Measurements from ENCODE around the gene WNT9B. TPM values are rescaled to one million over a fixed set of nuclear protein-coding genes. Genes with fewer than 3 reads are reported as not detected.
A peak's percentile ranks its signal among the peaks of the same experiment; 100 is the strongest.

Gene WNT9B
- total and polyA plus RNA-seq, 9 donors, result 0.04 to 0.52 (median 0.11) TPM; not detected in 5

DNA sequence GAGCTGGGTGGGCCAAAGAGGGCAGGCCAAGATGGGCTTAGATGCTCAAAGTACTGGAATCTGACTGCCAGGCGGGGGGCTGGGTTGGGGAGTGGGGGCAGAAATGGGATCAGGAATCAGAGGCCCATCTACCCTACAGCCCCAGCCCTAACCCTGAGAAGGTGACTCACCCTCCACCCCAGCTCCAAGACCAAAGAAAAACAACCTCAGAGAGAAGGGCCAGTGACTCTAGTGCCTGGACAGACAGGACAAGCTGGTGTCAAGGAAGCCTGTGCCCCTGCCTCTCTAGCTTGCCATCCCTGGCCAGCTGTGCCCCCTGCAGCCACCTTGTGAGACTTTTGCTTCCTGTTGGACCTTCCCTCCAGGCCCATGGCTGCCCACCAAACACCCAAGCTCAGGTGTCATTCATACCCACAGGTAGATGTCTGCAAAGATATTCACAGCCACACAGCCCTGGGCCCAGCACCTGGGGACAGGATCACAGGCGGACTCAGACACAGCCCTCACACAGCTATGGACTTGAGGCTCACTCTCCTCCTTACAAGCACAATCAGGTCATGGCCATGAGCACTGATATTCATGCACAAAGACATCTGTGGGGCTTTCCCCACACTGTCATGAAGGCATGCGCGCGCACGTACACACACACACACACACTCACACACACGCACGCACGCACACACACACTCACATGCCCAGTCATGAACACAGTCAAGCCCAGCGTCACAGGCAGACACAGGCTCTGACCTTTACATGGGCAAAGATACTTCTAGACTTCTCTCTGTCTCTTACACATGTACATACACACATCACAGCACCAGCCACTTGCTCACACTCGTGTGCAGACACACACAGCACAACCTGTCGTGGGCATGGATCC lies 35.7 kb upstream of the WNT9B start:
- no peaks in the 10 kb centered on the region for H3K36me3 ChIP-seq (ENCODE audit: control insufficient read depth, insufficient read depth, low read length)
- peaks cover 93% of the 10 kb centered on the region for H3K27me3 ChIP-seq (ENCODE audit: control insufficient read depth, insufficient read depth, low read length)
- no peaks in the 10 kb centered on the region for H3K9me3 ChIP-seq (replicated peaks; ENCODE audit: control insufficient read depth, low read depth, low read length)
- H3K4me3 ChIP-seq (ENCODE audit: low read length), result no peak overlapping the region
- H3K27ac ChIP-seq (ENCODE audit: low read length), result no peak overlapping the region
- H3K4me1 ChIP-seq (ENCODE audit: control insufficient read depth, insufficient read depth, low read length), result peaks cover 18% of the 10 kb centered on the region
- no peak for DNase-seq
- 72% methylated on average over 12 of the region's 12 CpGs for WGBS (ENCODE audit: insufficient coverage)

DNA sequence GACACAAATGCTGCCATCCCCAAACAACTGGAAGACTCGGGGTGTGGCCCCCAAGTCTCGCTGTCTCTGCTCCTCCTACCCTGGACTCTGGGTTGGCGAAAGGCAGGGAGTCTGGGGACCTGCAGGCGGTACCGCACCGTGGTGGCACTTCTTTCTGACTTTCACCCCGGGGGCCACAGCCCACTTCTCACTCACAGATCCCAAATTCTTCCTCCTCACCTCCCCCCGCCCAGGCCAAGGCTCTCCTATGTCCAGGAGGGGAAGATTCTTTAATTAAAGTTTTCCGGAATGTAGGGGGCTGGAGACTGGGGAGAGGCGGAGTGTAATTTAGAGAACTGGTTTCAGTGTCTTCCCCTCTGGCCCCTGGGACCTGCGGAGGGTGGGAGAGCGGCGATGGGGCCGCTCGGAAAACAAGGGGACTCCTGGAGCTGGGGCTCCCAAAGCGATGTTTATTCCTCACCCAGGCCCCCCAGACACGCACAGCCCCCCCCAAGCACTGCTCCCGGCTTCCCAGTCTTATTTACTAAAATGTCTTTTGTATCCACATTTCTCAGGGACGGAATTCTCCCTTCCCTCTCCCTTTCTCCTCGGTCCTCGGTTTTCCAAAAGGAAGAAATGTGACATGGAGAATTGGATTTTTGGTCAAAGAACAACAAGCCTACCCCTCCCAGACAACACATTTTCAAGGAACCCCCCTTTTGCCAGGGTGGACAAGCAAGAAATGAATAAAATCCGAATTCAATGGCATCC lies 34.1 kb upstream of the WNT9B start:
- Histone ChIP-seq H3K27ac (ENCODE audit: low read length) (no peak overlapping the region), H3K36me3 (ENCODE audit: control insufficient read depth, insufficient read depth, low read length) (no peaks in the 10 kb centered on the region), H3K4me3 (ENCODE audit: low read length) (no peak overlapping the region), H3K4me1 (ENCODE audit: control insufficient read depth, insufficient read depth, low read length) (peaks cover 18% of the 10 kb centered on the region), H3K27me3 (ENCODE audit: control insufficient read depth, insufficient read depth, low read length) (peaks cover 100% of the 10 kb centered on the region), H3K9me3 (replicated peaks; ENCODE audit: control insufficient read depth, low read depth, low read length) (no peaks in the 10 kb centered on the region)
- 4% methylated on average over 5 of the region's 22 CpGs for WGBS (ENCODE audit: insufficient coverage)
- DNase-seq, result no peak

DNA sequence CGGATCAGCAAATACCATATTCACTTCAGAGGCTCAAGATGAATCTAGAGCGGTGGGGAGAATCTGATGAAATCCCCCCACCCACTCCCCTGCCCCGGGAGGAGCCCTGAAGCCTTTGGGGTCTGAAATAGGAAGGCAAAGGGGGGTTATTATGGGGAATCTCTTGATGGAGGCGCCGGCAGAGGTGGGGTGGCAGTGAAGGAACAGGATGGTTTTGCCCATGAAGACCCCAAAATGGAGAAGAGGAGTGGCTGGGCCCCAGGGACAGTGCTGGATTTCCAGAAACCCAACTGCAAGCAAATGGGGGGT lies 33.5 kb upstream of the WNT9B start:
- Histone ChIP-seq H3K27me3 (ENCODE audit: control insufficient read depth, insufficient read depth, low read length) (peaks cover 100% of the 10 kb centered on the region), H3K36me3 (ENCODE audit: control insufficient read depth, insufficient read depth, low read length) (no peaks in the 10 kb centered on the region), H3K4me1 (ENCODE audit: control insufficient read depth, insufficient read depth, low read length) (peaks cover 18% of the 10 kb centered on the region), H3K9me3 (replicated peaks; ENCODE audit: control insufficient read depth, low read depth, low read length) (no peaks in the 10 kb centered on the region), H3K4me3 (ENCODE audit: low read length) (no peak overlapping the region), H3K27ac (ENCODE audit: low read length) (no peak overlapping the region)
- DNase-seq, result no peak
- WGBS (ENCODE audit: insufficient coverage), result 11% methylated on average over 2 of the region's 5 CpGs

DNA sequence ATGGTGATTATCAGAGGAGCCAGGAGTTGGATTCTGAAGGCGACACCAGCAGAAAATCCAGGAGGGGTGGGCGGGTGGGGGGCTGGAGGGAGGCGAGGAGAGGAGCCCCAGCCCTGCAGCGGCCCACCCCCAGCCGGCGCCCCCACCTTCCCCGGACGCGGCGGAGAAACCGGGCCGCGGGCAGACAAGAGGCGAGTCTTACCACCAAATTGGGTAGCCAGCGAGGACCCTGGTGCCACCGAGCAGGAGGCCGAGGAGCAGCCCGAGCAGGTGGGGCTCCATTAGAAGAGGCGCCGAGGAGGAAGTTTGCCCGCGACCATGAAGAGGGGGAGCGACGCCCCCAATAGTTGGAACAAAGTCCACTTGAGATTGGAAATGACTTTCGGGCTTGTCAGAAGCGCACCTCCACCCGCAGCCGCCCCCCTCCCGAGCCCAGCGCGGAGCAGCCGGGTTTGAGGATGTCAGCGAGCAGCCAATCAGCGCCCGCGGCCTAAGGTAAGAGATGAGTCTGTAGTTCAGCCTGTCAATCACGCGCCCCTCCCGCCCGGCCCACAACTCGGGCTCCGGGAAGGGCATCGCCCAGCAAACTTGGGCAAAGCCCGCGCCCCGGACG lies 33.0 kb upstream of the WNT9B start, which contains the start of gene WNT3:
TSS of gene WNT3 (minus strand) at position 377 of the 613 bp plus-strand sequence. CDS start at position 282, 95 bp downstream.
- H3K4me3 ChIP-seq (ENCODE audit: low read length), result no peak within 1 kb of the TSS
- peaks cover 98% of the 10 kb centered on the region for H3K27me3 ChIP-seq (ENCODE audit: control insufficient read depth, insufficient read depth, low read length)
- H3K4me1 ChIP-seq (ENCODE audit: control insufficient read depth, insufficient read depth, low read length), result peaks cover 18% of the 10 kb centered on the region
- under 1% methylated on average over 41 of the region's 47 CpGs for WGBS (ENCODE audit: insufficient coverage)
- H3K27ac ChIP-seq (ENCODE audit: low read length), result no peak within 1 kb of the TSS
- H3K9me3 ChIP-seq (replicated peaks; ENCODE audit: control insufficient read depth, low read depth, low read length), result no peaks in the 10 kb centered on the region
- no peak for DNase-seq
- H3K36me3 ChIP-seq (ENCODE audit: control insufficient read depth, insufficient read depth, low read length), result no peaks in the 10 kb centered on the region

DNA sequence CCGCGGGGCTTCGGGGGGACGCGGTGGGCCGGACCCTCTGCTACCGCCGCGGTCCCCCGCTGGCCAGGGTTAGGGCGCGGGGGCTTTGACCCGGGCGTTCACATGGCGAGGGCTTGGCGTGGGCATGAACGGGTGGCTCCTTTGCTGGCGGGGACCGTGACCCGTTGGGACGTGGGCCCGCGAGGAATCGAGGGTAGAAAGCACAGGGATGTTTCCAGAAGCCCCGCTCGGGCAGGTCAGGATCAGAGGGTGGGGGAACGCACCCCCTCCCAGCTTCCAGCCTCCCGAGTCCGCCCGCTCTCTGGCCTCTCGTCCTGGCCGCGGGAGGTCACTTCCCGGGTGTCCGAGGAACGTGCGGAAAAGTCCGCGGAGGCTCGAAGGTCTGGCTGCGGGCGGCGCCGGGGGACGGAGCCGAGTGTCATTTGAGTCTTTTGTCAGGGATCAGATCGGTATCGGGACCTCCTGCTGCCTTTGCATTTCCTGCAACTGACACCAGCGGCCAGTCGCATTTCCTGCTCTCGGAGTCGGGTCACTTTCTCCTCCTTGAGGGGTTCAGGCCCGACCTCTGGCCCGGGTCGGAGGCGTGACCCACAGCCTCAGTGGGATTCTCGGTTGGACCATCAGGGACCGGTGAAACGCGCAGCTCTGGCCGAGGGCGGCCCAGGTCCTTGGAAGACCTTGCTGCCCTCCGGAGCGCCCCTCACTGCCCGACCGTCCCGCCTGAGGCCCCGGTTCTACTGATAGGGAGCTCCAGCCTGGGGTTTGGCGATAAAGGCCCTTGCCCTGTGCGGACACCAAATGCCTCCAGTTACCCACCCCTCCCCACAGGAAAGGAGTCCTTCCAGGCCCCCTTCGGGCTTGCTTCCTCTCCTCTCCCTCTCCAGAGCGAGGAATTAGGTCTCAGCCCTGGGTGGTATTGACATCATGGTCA lies 32.2 kb upstream of the WNT9B start:
- 2% methylated on average over 68 of the region's 72 CpGs for WGBS (ENCODE audit: insufficient coverage)
- H3K27me3 ChIP-seq (ENCODE audit: control insufficient read depth, insufficient read depth, low read length), result peaks cover 98% of the 10 kb centered on the region
- no peak overlapping the region for H3K27ac ChIP-seq (ENCODE audit: low read length)
- no peaks in the 10 kb centered on the region for H3K9me3 ChIP-seq (replicated peaks; ENCODE audit: control insufficient read depth, low read depth, low read length)
- H3K4me3 ChIP-seq (ENCODE audit: low read length), result no peak overlapping the region
- peak; percentile 13 for DNase-seq
- H3K36me3 ChIP-seq (ENCODE audit: control insufficient read depth, insufficient read depth, low read length), result no peaks in the 10 kb centered on the region
- peaks cover 18% of the 10 kb centered on the region for H3K4me1 ChIP-seq (ENCODE audit: control insufficient read depth, insufficient read depth, low read length)

GRCh38 chr17:46819906-46820351 lies 31.5 kb upstream of the WNT9B start:
- 2% methylated on average over 12 of the region's 24 CpGs for WGBS (ENCODE audit: insufficient coverage)
- DNase-seq, result no peak
- Histone ChIP-seq H3K27ac (ENCODE audit: low read length) (no peak overlapping the region), H3K9me3 (replicated peaks; ENCODE audit: control insufficient read depth, low read depth, low read length) (no peaks in the 10 kb centered on the region), H3K27me3 (ENCODE audit: control insufficient read depth, insufficient read depth, low read length) (peaks cover 98% of the 10 kb centered on the region), H3K4me1 (ENCODE audit: control insufficient read depth, insufficient read depth, low read length) (peaks cover 18% of the 10 kb centered on the region), H3K4me3 (ENCODE audit: low read length) (no peak overlapping the region), H3K36me3 (ENCODE audit: control insufficient read depth, insufficient read depth, low read length) (no peaks in the 10 kb centered on the region)

- Histone ChIP-seq H3K4me3 (ENCODE audit: low read length) (no peak overlapping the region), H3K27me3 (ENCODE audit: control insufficient read depth, insufficient read depth, low read length) (peaks cover 92% of the 10 kb centered on the region), H3K9me3 (replicated peaks; ENCODE audit: control insufficient read depth, low read depth, low read length) (no peaks in the 10 kb centered on the region), H3K36me3 (ENCODE audit: control insufficient read depth, insufficient read depth, low read length) (no peaks in the 10 kb centered on the region), H3K4me1 (ENCODE audit: control insufficient read depth, insufficient read depth, low read length) (peaks cover 18% of the 10 kb centered on the region), H3K27ac (ENCODE audit: low read length) (no peak overlapping the region)
- 25% methylated on average over 5 of the region's 13 CpGs for WGBS (ENCODE audit: insufficient coverage)
- DNase-seq, result no peak
Measured at GRCh38 chr17:46820592-46821450, 30.6 kb upstream of the WNT9B start.

- Histone ChIP-seq H3K4me3 (ENCODE audit: low read length) (no peak overlapping the region), H3K27me3 (ENCODE audit: control insufficient read depth, insufficient read depth, low read length) (peaks cover 83% of the 10 kb centered on the region), H3K9me3 (replicated peaks; ENCODE audit: control insufficient read depth, low read depth, low read length) (no peaks in the 10 kb centered on the region), H3K36me3 (ENCODE audit: control insufficient read depth, insufficient read depth, low read length) (no peaks in the 10 kb centered on the region), H3K27ac (ENCODE audit: low read length) (no peak overlapping the region), H3K4me1 (ENCODE audit: control insufficient read depth, insufficient read depth, low read length) (peaks cover 18% of the 10 kb centered on the region)
- no peak for DNase-seq
- WGBS (ENCODE audit: insufficient coverage), result 7% methylated on average over 29 of the region's 31 CpGs
Measured at GRCh38 chr17:46821482-46822387, 29.6 kb upstream of the WNT9B start.
